ENCODE data around the gene FLT3.

DNA sequence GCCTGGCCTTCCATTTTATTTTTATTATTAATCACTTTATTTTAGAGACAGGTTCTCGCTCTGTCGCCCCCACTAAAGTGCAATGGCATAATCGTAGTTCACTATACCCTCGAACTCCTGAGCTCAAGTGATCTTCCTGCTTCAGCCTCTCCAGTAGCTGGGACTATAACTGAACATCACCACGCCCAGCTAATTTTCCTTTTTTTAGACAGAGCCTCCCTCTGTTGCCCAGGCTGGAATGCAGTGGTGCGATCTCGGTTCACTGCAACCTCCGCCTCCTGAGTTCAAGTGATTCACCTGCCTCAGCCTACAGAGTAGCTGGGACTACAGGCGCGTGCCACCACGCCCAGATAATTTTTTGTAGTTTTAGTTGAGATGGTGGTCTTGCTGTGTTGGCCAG lies 31.3 kb upstream of the FLT3 start:
- TF ChIP-seq, protein P1, sequence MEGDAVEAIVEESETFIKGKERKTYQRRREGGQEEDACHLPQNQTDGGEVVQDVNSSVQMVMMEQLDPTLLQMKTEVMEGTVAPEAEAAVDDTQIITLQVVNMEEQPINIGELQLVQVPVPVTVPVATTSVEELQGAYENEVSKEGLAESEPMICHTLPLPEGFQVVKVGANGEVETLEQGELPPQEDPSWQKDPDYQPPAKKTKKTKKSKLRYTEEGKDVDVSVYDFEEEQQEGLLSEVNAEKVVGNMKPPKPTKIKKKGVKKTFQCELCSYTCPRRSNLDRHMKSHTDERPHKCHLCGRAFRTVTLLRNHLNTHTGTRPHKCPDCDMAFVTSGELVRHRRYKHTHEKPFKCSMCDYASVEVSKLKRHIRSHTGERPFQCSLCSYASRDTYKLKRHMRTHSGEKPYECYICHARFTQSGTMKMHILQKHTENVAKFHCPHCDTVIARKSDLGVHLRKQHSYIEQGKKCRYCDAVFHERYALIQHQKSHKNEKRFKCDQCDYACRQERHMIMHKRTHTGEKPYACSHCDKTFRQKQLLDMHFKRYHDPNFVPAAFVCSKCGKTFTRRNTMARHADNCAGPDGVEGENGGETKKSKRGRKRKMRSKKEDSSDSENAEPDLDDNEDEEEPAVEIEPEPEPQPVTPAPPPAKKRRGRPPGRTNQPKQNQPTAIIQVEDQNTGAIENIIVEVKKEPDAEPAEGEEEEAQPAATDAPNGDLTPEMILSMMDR (IDR thresholded peaks at IDR 0.05), result no peak
- no peak for TF ChIP-seq POLR2A (IDR thresholded peaks at IDR 0.05)

Data from heart left ventricle (tissue), 13 donors.